Lower lobe of right lung (tissue), 2 donors: ENCODE data around the gene CNPY4. TPM values are rescaled to one million over a fixed set of nuclear protein-coding genes. Genes with fewer than 3 reads are reported as not detected.
"Not testable (repeated sequence)": the region's sequence is repeated elsewhere in the genome, so short reads cannot be mapped to it uniquely, and the experiment has no call there.

Experiments used
- ATAC-seq, 2 donors: fragments of 200-7000 bp; cut with Tn5 transposase; one replicate each; pipeline ENCODE4 v1.9.1; 2020 to 2022; ENCODE audit warnings: mild to moderate bottlenecking in 2 of 2, moderate library complexity in 2 of 2
- DNase-seq: peaks from one replicate; pipeline ENCODE4 v3.0.0-alpha.2; 2020
- H3K27ac ChIP-seq: fragments of 200-600 bp; one replicate; pipeline ENCODE4 v1.8.0; 2022
- H3K27me3 ChIP-seq: fragments of 200-600 bp; one replicate; pipeline ENCODE4 v1.8.0; 2022; ENCODE audit warnings: low read depth
- H3K36me3 ChIP-seq: fragments of 200-600 bp; one replicate; pipeline ENCODE4 v1.8.0; 2022; ENCODE audit warnings: mild to moderate bottlenecking
- H3K4me1 ChIP-seq: fragments of 200-600 bp; one replicate; pipeline ENCODE4 v1.8.0; 2022
- H3K4me3 ChIP-seq: fragments of 200-600 bp; one replicate; pipeline ENCODE4 v1.8.0; 2022; ENCODE audit warnings: mild to moderate bottlenecking
- H3K9me3 ChIP-seq: fragments of 200-600 bp; one replicate; pipeline ENCODE4 v1.8.0; 2022
- intact Hi-C: fragments of 100-400 bp; cut with DNase I; formaldehyde crosslinking; loops from one replicate; pipeline ENCODE4 v1.11.0; 2022
- total RNA-seq: library from RNA; stranded (reverse); fragmentation: NEBNext Ultra II Directional; extraction: Animal tissue kit (Norgen Biotek cat#: 25700); gene quantifications from one replicate; pipeline ENCODE4 v1.2.1, GENCODE V29; 2021
- TF ChIP-seq, protein P1 (sequence below): fragments of 200-600 bp; IDR thresholded peaks from one replicate; pipeline ENCODE4 v1.8.0; 2022; ENCODE audit warnings: antibody characterized with exemption, mild to moderate bottlenecking
- donor health status: DM: no; HTN: yes; CAD: no; lungs with severe emphysema.

CNPY4 gene
- total RNA-seq, 1 donor from 2014 or later: 10.5 TPM

DNA sequence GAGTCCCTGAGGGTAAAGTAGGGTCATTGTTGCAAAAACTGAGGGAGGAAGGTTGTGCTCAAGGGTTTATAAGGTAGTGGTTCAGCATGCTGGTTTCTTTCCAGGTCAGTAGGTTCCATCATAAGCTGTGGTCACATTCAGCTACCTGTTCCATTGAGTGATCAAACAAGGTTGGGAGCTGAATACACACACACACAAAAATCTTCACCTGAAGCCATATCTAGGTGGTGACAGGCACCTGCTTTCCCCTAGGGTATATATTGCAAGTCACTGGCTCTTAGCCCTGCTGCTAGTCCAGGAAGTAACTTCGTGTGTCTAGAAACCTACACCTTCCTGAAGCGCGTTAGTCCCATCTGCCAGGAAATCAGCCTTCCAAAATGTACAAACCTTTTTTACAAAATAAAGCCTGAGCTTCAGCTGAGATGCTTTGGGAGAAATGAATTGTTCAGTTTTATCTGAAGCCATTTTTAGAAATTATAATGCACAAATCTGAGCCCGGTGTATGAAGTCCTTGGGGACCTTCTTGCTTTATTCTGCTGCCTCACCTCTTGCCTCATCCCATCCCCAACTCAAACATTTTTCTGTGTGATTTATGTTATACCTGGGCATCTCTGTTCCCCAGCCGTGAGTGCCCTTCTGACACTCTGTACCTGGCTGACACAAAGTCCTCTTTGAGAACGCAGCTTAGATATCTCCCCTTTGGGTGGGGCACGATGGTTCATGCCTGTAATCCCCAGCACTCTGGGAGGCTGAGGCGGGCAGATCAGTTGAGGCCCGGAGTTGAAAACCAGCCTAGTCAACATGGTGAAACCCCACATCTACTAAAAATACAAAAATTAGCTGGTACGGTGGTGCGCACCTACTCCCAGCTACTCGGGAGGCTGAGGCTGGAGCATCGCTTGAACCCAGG is 18.7 kb downstream of the CNPY4 start:
- Histone ChIP-seq H3K27ac (no peak overlapping the region), H3K27me3 (no peaks in the 10 kb centered on the region), H3K9me3 (no peaks in the 10 kb centered on the region), H3K4me1 (no peaks in the 10 kb centered on the region), H3K4me3 (no peak overlapping the region), H3K36me3 (no peaks in the 10 kb centered on the region)
- DNase-seq (no peak), ATAC-seq (no peak)
- intact Hi-C loops: no loop called here
- TF ChIP-seq, protein P1, sequence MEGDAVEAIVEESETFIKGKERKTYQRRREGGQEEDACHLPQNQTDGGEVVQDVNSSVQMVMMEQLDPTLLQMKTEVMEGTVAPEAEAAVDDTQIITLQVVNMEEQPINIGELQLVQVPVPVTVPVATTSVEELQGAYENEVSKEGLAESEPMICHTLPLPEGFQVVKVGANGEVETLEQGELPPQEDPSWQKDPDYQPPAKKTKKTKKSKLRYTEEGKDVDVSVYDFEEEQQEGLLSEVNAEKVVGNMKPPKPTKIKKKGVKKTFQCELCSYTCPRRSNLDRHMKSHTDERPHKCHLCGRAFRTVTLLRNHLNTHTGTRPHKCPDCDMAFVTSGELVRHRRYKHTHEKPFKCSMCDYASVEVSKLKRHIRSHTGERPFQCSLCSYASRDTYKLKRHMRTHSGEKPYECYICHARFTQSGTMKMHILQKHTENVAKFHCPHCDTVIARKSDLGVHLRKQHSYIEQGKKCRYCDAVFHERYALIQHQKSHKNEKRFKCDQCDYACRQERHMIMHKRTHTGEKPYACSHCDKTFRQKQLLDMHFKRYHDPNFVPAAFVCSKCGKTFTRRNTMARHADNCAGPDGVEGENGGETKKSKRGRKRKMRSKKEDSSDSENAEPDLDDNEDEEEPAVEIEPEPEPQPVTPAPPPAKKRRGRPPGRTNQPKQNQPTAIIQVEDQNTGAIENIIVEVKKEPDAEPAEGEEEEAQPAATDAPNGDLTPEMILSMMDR: no peak

DNA sequence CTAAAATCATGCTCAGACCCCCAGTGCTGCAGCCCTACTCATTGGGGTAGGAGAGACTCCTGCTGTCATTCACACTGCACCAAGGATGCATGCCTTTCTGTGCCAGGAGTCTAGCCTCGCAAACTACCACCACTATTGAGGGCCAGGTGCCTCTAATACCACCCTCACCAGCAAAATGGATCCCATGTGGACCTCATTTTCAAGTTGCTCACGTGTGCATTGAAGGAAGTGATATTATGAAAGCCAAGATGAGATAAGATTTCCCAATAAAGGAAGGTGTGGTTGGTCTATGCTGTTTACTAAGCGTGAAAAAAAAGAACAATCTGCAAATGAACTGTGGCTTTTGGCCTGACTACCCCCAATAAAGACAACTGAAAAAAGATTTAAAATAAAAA is 22.1 kb downstream of the CNPY4 start:
- no peak overlapping the region for H3K4me3 ChIP-seq
- DNase-seq: no peak
- TF ChIP-seq, protein P1: no peak
- no peak overlapping the region for H3K27ac ChIP-seq
- no peaks in the 10 kb centered on the region for H3K27me3 ChIP-seq
- H3K4me1 ChIP-seq: no peaks in the 10 kb centered on the region
- intact Hi-C loops: no loop called here
- no peak for ATAC-seq
- H3K9me3 ChIP-seq: no peaks in the 10 kb centered on the region
- no peaks in the 10 kb centered on the region for H3K36me3 ChIP-seq

DNA sequence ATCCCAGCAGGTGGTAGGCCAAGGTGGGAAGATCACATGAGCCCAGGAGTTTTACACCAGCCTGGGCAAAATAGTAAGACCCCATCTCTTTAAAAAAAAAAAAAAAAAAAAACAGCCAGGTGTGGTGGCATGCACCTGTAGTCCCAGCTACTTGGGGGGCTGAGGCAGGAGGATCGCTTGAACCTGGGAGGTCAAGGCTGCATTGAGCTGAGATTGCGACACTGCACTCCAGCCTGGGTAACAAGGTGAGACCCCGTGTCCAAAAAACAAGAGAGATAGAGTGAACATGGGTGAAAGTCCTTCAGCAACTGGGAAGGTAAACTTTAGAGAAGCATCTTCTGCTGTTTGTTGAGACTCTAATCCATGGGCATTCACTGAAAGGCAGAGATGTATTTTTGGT is 23.0 kb downstream of the CNPY4 start:
- Histone ChIP-seq H3K4me3 (no peak overlapping the region), H3K27me3 (no peaks in the 10 kb centered on the region), H3K9me3 (no peaks in the 10 kb centered on the region), H3K4me1 (no peaks in the 10 kb centered on the region), H3K36me3 (no peaks in the 10 kb centered on the region), H3K27ac (no peak overlapping the region)
- intact Hi-C loops: no loop called here
- TF ChIP-seq, protein P1: no peak
- ATAC-seq (no peak), DNase-seq (no peak)

DNA sequence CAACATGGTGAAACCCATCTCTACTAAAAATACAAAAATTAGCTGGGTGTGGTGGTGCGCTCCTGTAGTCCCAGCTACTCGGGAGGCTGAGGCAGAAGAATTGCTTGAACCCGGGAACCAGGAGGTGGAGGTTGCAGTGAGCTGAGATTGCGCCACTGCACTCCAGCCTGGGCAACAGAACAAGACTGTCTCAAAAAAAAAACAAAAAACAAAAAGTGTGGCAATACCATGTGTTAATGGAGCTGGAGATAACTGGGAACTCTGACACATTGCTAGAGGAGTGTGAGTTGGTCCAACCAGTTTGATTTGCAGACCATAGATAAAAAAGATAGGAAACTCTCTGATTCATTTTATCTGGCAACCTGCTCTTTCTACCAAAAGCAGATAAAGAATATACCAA is 26.9 kb downstream of the CNPY4 start:
- H3K4me3 ChIP-seq, H3K9me3 ChIP-seq, intact Hi-C loops, ATAC-seq, DNase-seq, H3K27ac ChIP-seq, H3K36me3 ChIP-seq, H3K27me3 ChIP-seq: not testable (repeated sequence)
- H3K4me1 ChIP-seq: peaks cover 19% of the 10 kb centered on the region

DNA sequence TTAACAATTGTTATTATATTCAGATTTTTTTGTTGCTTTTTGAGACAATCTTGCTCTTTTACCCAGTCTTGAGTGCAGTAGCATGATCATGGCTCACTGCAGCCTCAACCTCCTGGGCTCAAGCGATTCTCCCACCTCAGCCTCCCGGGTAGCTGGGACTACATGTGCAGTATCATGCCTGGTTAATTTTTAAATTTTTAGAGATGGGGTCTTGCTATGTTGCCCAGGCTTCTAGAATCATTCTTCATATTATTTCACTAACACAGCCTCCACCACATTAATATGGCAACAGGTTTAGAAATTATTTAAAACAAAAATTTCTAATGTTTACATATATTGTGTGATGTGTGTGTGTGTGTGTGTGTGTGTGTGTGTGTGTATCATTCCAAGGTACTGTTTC is 27.8 kb downstream of the CNPY4 start:
- DNase-seq (no peak), ATAC-seq (no peak)
- H3K4me3 ChIP-seq: no peak overlapping the region
- H3K9me3 ChIP-seq: no peaks in the 10 kb centered on the region
- peaks cover 26% of the 10 kb centered on the region for H3K4me1 ChIP-seq
- TF ChIP-seq, protein P1: no peak
- no peaks in the 10 kb centered on the region for H3K36me3 ChIP-seq
- intact Hi-C loops: no loop called here
- no peaks in the 10 kb centered on the region for H3K27me3 ChIP-seq
- no peak overlapping the region for H3K27ac ChIP-seq

DNA sequence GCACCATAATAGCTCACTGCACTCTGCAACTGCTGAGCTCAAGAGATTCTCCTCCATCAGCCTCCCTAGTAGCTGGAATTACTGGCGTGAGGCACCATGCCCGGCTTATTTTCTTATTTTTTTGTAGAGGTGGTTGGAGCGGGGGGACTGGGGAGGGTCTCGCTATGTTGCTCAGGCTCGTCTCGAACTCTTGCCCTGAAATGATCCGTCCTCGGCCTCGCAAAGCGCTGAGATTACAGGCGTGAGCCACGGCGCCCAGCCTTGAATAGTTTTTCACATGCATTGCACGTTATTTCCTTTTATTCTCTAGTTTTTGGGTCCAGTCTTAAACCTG is 28.8 kb downstream of the CNPY4 start:
- no peaks in the 10 kb centered on the region for H3K9me3 ChIP-seq
- TF ChIP-seq, protein P1: no peak
- no peaks in the 10 kb centered on the region for H3K27me3 ChIP-seq
- DNase-seq: no peak
- H3K4me1 ChIP-seq: peaks cover 35% of the 10 kb centered on the region
- ATAC-seq: no peak
- H3K4me3 ChIP-seq: peak overlapping the region; percentile 79
- H3K36me3 ChIP-seq: peaks cover 4% of the 10 kb centered on the region
- intact Hi-C loops: no loop called here
- peak overlapping the region; percentile 86 for H3K27ac ChIP-seq
